Right forelimb (tissue), 1 donor: ENCODE measurements around the gene PABPC1L.
"Not testable (repeated sequence)": the region's sequence is repeated elsewhere in the genome, so short reads cannot be mapped to it uniquely, and the experiment has no call there.

Experiments
- DNase-seq: peaks from one replicate; pipeline ENCODE4 v3.0.0-alpha.2; 2018

PABPC1L gene

GRCh38 chr20:44909872-44910689, at the start of gene PABPC1L:
PABPC1L (plus strand) TSS chr20:44910060; CDS start chr20:44910144, 84 bp downstream.
- DNase-seq = peak; percentile 79

GRCh38 chr20:44861531-44862006, 48.3 kb upstream of the PABPC1L start:
- DNase-seq = no peak

GRCh38 chr20:44862286-44862685, 47.6 kb upstream of the PABPC1L start:
- no peak for DNase-seq

GRCh38 chr20:44863365-44864084, 46.3 kb upstream of the PABPC1L start:
- not testable (repeated sequence) for DNase-seq

GRCh38 chr20:44864493-44864892, 45.4 kb upstream of the PABPC1L start:
- DNase-seq = not testable (repeated sequence)

- no peak for DNase-seq
These were observed 43.0 kb upstream of the PABPC1L start for GRCh38 chr20:44866703-44867335.

- no peak for DNase-seq
These were observed 40.4 kb upstream of the PABPC1L start for GRCh38 chr20:44869471-44869870.

GRCh38 chr20:44882360-44882759, 27.5 kb upstream of the PABPC1L start:
- DNase-seq = not testable (repeated sequence)

GRCh38 chr20:44883214-44883902, 26.5 kb upstream of the PABPC1L start:
- DNase-seq = no peak

GRCh38 chr20:44884907-44885391, 24.9 kb upstream of the PABPC1L start:
- no peak for DNase-seq

GRCh38 chr20:44885392-44886265, 24.2 kb upstream of the PABPC1L start, which contains the start of gene YWHAB:
YWHAB (plus strand) TSS chr20:44885705; CDS start chr20:44901534, 15,829 bp downstream.
- peak; percentile 99 for DNase-seq

- DNase-seq = no peak
These were observed 23.6 kb upstream of the PABPC1L start for GRCh38 chr20:44886266-44886651.

GRCh38 chr20:44886828-44887227, 23.0 kb upstream of the PABPC1L start:
- DNase-seq = no peak

GRCh38 chr20:44887466-44887865, 22.4 kb upstream of the PABPC1L start:
- no peak for DNase-seq

GRCh38 chr20:44888226-44889103, 21.4 kb upstream of the PABPC1L start:
- no peak for DNase-seq

- DNase-seq = no peak
These were observed 18.0 kb upstream of the PABPC1L start for GRCh38 chr20:44891826-44892225.

GRCh38 chr20:44894959-44895358, 14.9 kb upstream of the PABPC1L start:
- DNase-seq = no peak

- DNase-seq = no peak
These were observed 13.3 kb upstream of the PABPC1L start for GRCh38 chr20:44896583-44896982.

- no peak for DNase-seq
These were observed 12.7 kb upstream of the PABPC1L start for GRCh38 chr20:44897133-44897532.

- no peak for DNase-seq
These were observed 9.5 kb upstream of the PABPC1L start for GRCh38 chr20:44900231-44900854.
